Panc1 (cell line): ENCODE results near the gene CDH5. TPM values are rescaled to one million over a fixed set of nuclear protein-coding genes. Genes with fewer than 3 reads are reported as not detected.

Experiments used
- ATAC-seq: fragments of 200-7000 bp; cut with Tn5 transposase; 2 replicates; pipeline ENCODE4 v1.9.1; 2020; ENCODE audit warnings: mild to moderate bottlenecking, moderate library complexity
- BruUV-seq: library from RNA; stranded (reverse); fragments of 400-500 nt; replicated peaks from 2 replicates; lab custom pipeline; 2021; lab: Mats Ljungman, UMichigan
- CTCF ChIA-PET: fragments of 300-600 bp; sonication (Branson Sonifier 250); formaldehyde crosslinking; loops from one replicate; lab custom pipeline; 2022; ENCODE audit warnings: antibody characterized with exemption; lab: Charles Lee
- POLR2A ChIA-PET: fragments of 300-600 bp; sonication (Branson Sonifier 250); formaldehyde crosslinking; loops from one replicate; lab custom pipeline; 2022; ENCODE audit warnings: antibody characterized with exemption; lab: Charles Lee
- DNase-seq: peaks from one replicate; pipeline ENCODE4 v3.0.0-alpha.2; 2010; ENCODE audit warnings: low read depth, low spot score
- H3K27ac ChIP-seq: 2 replicates; pipeline ENCODE4 v1.5.1; 2011; ENCODE audit warnings: mild to moderate bottlenecking, low read length, inconsistent platforms
- H3K27me3 ChIP-seq: fragments of 200-500 bp; sonication (Bioruptor generic); 2 replicates; pipeline ENCODE4 v1.6.0; 2014; ENCODE audit warnings: low read length, inconsistent platforms; ENCODE audit not compliant: control insufficient read depth, insufficient read depth
- H3K36me3 ChIP-seq: fragments of 200-500 bp; sonication (Bioruptor generic); 2 replicates; pipeline ENCODE4 v1.5.1; 2014; ENCODE audit warnings: inconsistent platforms, mild to moderate bottlenecking, low read length, moderate library complexity; ENCODE audit not compliant: control insufficient read depth, insufficient read depth
- H3K4me1 ChIP-seq: 2 replicates; pipeline ENCODE4 v1.5.1; 2011; ENCODE audit warnings: inconsistent platforms, mild to moderate bottlenecking, low read length, moderate library complexity; ENCODE audit not compliant: control insufficient read depth, insufficient read depth
- H3K4me3 ChIP-seq, 2 experiments: 2 replicates each; pipeline ENCODE4 v1.5.1; 2011 to 2012; ENCODE audit warnings: low read depth in 2 of 2, low read length in 2 of 2, mild to moderate bottlenecking in 2 of 2, inconsistent platforms in 1 of 2, moderate library complexity in 1 of 2
- H3K9me3 ChIP-seq: fragments of 200-500 bp; sonication (Bioruptor generic); 2 replicates; pipeline ENCODE4 v1.5.1; 2014; ENCODE audit warnings: low read depth, mild to moderate bottlenecking, inconsistent platforms, low read length, moderate library complexity; ENCODE audit not compliant: control insufficient read depth, insufficient read depth
- CTCF ChIP-seq: fragments of 450-650 bp; IDR thresholded peaks from 2 replicates; pipeline ENCODE4 v1.5.1; 2017; ENCODE audit warnings: mild to moderate bottlenecking
- POLR2AphosphoS5 ChIP-seq: IDR thresholded peaks from 2 replicates; pipeline ENCODE4 v1.6.1; 2012; ENCODE audit warnings: mild to moderate bottlenecking, low read depth, low read length, moderate library complexity
- REST ChIP-seq, 2 experiments: IDR thresholded peaks; 2 replicates each; pipeline ENCODE4 v1.6.1; 2011 to 2012; ENCODE audit warnings: low read depth in 2 of 2, control low read depth in 1 of 2, low read length in 1 of 2, mild to moderate bottlenecking in 1 of 2, moderate library complexity in 1 of 2; ENCODE audit not compliant: insufficient read depth in 1 of 2
- SIN3A ChIP-seq: IDR thresholded peaks from 2 replicates; pipeline ENCODE4 v1.6.1; 2012; ENCODE audit warnings: low read depth, mild to moderate bottlenecking, low read length, moderate library complexity, borderline replicate concordance; ENCODE audit not compliant: insufficient read depth
- TCF7L2 ChIP-seq: IDR thresholded peaks from 2 replicates; pipeline ENCODE4 v1.6.1; 2011; ENCODE audit warnings: mild to moderate bottlenecking, low read depth, low read length, inconsistent platforms
- in situ Hi-C: cut with HindIII; loops from 2 replicates; pipeline ENCODE4 v1.10.0; 2016; ENCODE audit warnings: low sequenced_read_pairs, low pct_unique_long_range_greater_than_20kb
- intact Hi-C: fragments of 100-400 bp; cut with micrococcal nuclease; formaldehyde crosslinking; loops from one replicate; pipeline ENCODE4 v1.10.0; 2022; ENCODE audit not compliant: unreplicated experiment
- total RNA-seq: library from RNA; stranded (reverse); gene quantifications from one replicate; pipeline ENCODE4 v1.2.1, GENCODE V29; 2021; ENCODE audit not compliant: unreplicated experiment

The CDH5 gene
- total RNA-seq, 1 experiment from 2014 or later = 0.18 TPM

- intact Hi-C loops = no loop called here
- CTCF ChIA-PET = no interaction called here
- Histone ChIP-seq H3K9me3 (no peaks in the 10 kb centered on the region), H3K36me3 (no peaks in the 10 kb centered on the region), H3K27ac (no peak overlapping the region), H3K27me3 (no peaks in the 10 kb centered on the region), H3K4me3 (no peak overlapping the region), H3K4me1 (no peaks in the 10 kb centered on the region)
- TF ChIP-seq REST (IDR thresholded peaks at IDR 0.05; ENCODE audit: insufficient read depth in 1 of 2, low read depth in 2 of 2, low read length in 1 of 2) (no peak), POLR2AphosphoS5 (no peak), CTCF (no peak), TCF7L2 (no peak), SIN3A (no peak)
- in situ Hi-C loops = no loop called here
- ATAC-seq = no peak
- no TSS peak for BruUV-seq
- no peak for DNase-seq
- POLR2A ChIA-PET = no interaction called here
Measured at GRCh38 chr16:66377324-66377723, 10.8 kb downstream of the CDH5 start.

- TF ChIP-seq REST (IDR thresholded peaks at IDR 0.05; ENCODE audit: insufficient read depth in 1 of 2, low read depth in 2 of 2, low read length in 1 of 2) (no peak), CTCF (no peak), POLR2AphosphoS5 (no peak), TCF7L2 (no peak), SIN3A (no peak)
- BruUV-seq = no TSS peak
- intact Hi-C loops = no loop called here
- in situ Hi-C loops = no loop called here
- CTCF ChIA-PET = no interaction called here
- no peaks in the 10 kb centered on the region for H3K27me3 ChIP-seq
- no peaks in the 10 kb centered on the region for H3K4me1 ChIP-seq
- H3K36me3 ChIP-seq = no peaks in the 10 kb centered on the region
- POLR2A ChIA-PET = no interaction called here
- DNase-seq = no peak
- H3K4me3 ChIP-seq = no peak overlapping the region
- ATAC-seq = no peak
- H3K27ac ChIP-seq = no peak overlapping the region
- no peaks in the 10 kb centered on the region for H3K9me3 ChIP-seq
Measured at GRCh38 chr16:66378741-66379570, 12.5 kb downstream of the CDH5 start.
